HepG2 (cell line): Measurements from ENCODE around the gene FAM3C. TPM values are rescaled to one million over a fixed set of nuclear protein-coding genes. Genes with fewer than 3 reads are reported as not detected.

Source experiments
- ATAC-seq: fragments of 200-7000 bp; cut with Tn5 transposase; 3 replicates; pipeline ENCODE4 v1.9.1; 2020; ENCODE audit warnings: mild to moderate bottlenecking, moderate library complexity
- BruUV-seq: library from RNA; stranded (reverse); fragments of 400-500 nt; replicated peaks from 2 replicates; lab custom pipeline; 2021; lab: Mats Ljungman, UMichigan
- CTCF ChIA-PET: fragments of 300-600 bp; formaldehyde crosslinking; extraction: SDS; loops from one replicate; lab custom pipeline; 2021; ENCODE audit warnings: low total read pairs, inconsistent platforms, low intra/inter-chr PET ratio; lab: Yijun Ruan, JAX
- POLR2A ChIA-PET: fragments of 350-600 bp; sonication (Branson Sonifier 250); formaldehyde crosslinking; loops from one replicate; lab custom pipeline; 2020; ENCODE audit warnings: antibody characterized with exemption, inconsistent platforms; lab: Yijun Ruan, JAX
- DNase-seq: peaks from one replicate; pipeline ENCODE4 v3.0.0-alpha.2; 2015; ENCODE audit warnings: low spot score
- FAIRE-seq: peaks from 3 replicates; lab custom pipeline; 2011; peaks lifted over from hg19 to GRCh38; lab: Jason Lieb, UNC
- H2AFZ ChIP-seq: one replicate; pipeline ENCODE4 v1.6.1; 2011; ENCODE audit warnings: low read length, inconsistent platforms
- H3K27ac ChIP-seq: fragments of 300-600 bp; 3 replicates; pipeline ENCODE4 v1.8.0; 2011; ENCODE audit warnings: mixed run types, mild to moderate bottlenecking, mixed read lengths, low read length, inconsistent platforms; ENCODE audit not compliant: insufficient read depth; ENCODE audit errors: extremely low read length
- H3K27me3 ChIP-seq, 2 experiments: fragments of 200-600 bp in 1 of 2; 2 replicates in 1 of 2; 3 replicates in 1 of 2; pipeline versions ENCODE4 v1.6.0 to v1.8.0; 2011; ENCODE audit warnings: low read length in 2 of 2, mild to moderate bottlenecking in 2 of 2, moderate library complexity in 2 of 2, inconsistent platforms in 1 of 2; ENCODE audit not compliant: insufficient read depth in 2 of 2, control insufficient read depth in 1 of 2
- H3K36me3 ChIP-seq, 2 experiments: fragments of 200-600 bp in 1 of 2; replicated peaks in 1 of 2; 2 replicates in 1 of 2; 3 replicates in 1 of 2; pipeline versions ENCODE4 v1.5.1 to v1.8.0; 2011; ENCODE audit warnings: low read length in 2 of 2, inconsistent platforms in 1 of 2; ENCODE audit not compliant: insufficient read depth in 2 of 2, control insufficient read depth in 1 of 2
- H3K4me1 ChIP-seq: 2 replicates; pipeline ENCODE4 v1.5.1; 2012; ENCODE audit warnings: low read length, inconsistent platforms; ENCODE audit not compliant: insufficient read depth
- H3K4me2 ChIP-seq: 2 replicates; pipeline ENCODE4 v1.6.0; 2011; ENCODE audit warnings: low read depth, low read length, inconsistent platforms
- H3K4me3 ChIP-seq, 3 experiments: fragments of 200-600 bp in 1 of 3; sonication (generic), shearing (Covaris generic) in 1 of 3; replicated peaks in 1 of 3; 2 replicates each; pipeline ENCODE4 v1.5.1; 2011 to 2016; ENCODE audit warnings: low read length in 3 of 3, inconsistent platforms in 2 of 3, low read depth in 2 of 3, mild to moderate bottlenecking in 2 of 3, control low read depth in 1 of 3, mixed read lengths in 1 of 3; ENCODE audit not compliant: insufficient read depth in 1 of 3
- H3K79me2 ChIP-seq: one replicate; pipeline ENCODE4 v1.6.1; 2011; ENCODE audit warnings: low read length, inconsistent platforms; ENCODE audit not compliant: insufficient read depth
- H3K9ac ChIP-seq: 2 replicates; pipeline ENCODE4 v1.6.0; 2011; ENCODE audit warnings: mild to moderate bottlenecking, low read depth, low read length, inconsistent platforms; ENCODE audit not compliant: insufficient read depth
- H3K9me3 ChIP-seq: 2 replicates; pipeline ENCODE4 v1.5.1; 2012; ENCODE audit warnings: mild to moderate bottlenecking, low read length
- H4K20me1 ChIP-seq: 2 replicates; pipeline ENCODE4 v1.6.0; 2011; ENCODE audit warnings: inconsistent platforms, mild to moderate bottlenecking, low read length, moderate library complexity; ENCODE audit not compliant: insufficient read depth
- CBX2 ChIP-seq, 2 experiments: fragments of 200-600 bp in 1 of 2; sonication (generic); formaldehyde crosslinking in 1 of 2; IDR thresholded peaks; 2 replicates each; pipeline versions ENCODE4 v1.7.0 to v1.8.1; 2018 to 2022; ENCODE audit warnings: low read depth in 2 of 2, low read length in 1 of 2, mild to moderate bottlenecking in 1 of 2, missing genetic modification reagents in 1 of 2
- FOXP4 ChIP-seq: sonication (generic); formaldehyde crosslinking; IDR thresholded peaks from 2 replicates; pipeline ENCODE4 v1.4.0; 2020; ENCODE audit warnings: missing genetic modification reagents
- GFI1 ChIP-seq: sonication (generic); formaldehyde crosslinking; IDR thresholded peaks from 2 replicates; pipeline ENCODE4 v1.5.0; 2020; ENCODE audit warnings: missing genetic modification reagents, mild to moderate bottlenecking, borderline replicate concordance
- JUND ChIP-seq: sonication (generic); formaldehyde crosslinking; IDR thresholded peaks from 2 replicates; pipeline ENCODE4 v1.8.0; 2022; ENCODE audit warnings: mild to moderate bottlenecking, missing genetic modification reagents
- MEF2D ChIP-seq: sonication (generic); formaldehyde crosslinking; IDR thresholded peaks from 2 replicates; pipeline ENCODE4 v1.5.1; 2020; ENCODE audit warnings: mild to moderate bottlenecking, missing genetic modification reagents
- PAX8 ChIP-seq: sonication (generic); formaldehyde crosslinking; IDR thresholded peaks from 2 replicates; pipeline ENCODE4 v1.8.0; 2022; ENCODE audit warnings: mild to moderate bottlenecking, missing genetic modification reagents, borderline replicate concordance
- SRY ChIP-seq: sonication (generic); formaldehyde crosslinking; IDR thresholded peaks from 2 replicates; pipeline ENCODE4 v1.8.0; 2022; ENCODE audit warnings: mild to moderate bottlenecking, missing genetic modification reagents
- ZBTB7A ChIP-seq: sonication (generic); formaldehyde crosslinking; IDR thresholded peaks from 2 replicates; pipeline ENCODE4 v1.8.0; 2022; ENCODE audit warnings: mild to moderate bottlenecking, missing genetic modification reagents
- ZNF367 ChIP-seq: sonication (generic); formaldehyde crosslinking; IDR thresholded peaks from 2 replicates; pipeline ENCODE4 v1.4.0; 2020; ENCODE audit warnings: missing genetic modification reagents, borderline replicate concordance
- WGBS: methylation state at CpG from one replicate; pipeline ENCODE4 v1.1.6; 2017; ENCODE audit warnings: low lambda C conversion rate; 5-methylcytosine and 5-hydroxymethylcytosine counted together
- in situ Hi-C: cut with HindIII; loops from 2 replicates; pipeline ENCODE4 v1.10.0; 2017; ENCODE audit warnings: low pct_unique_long_range_greater_than_20kb; ENCODE audit not compliant: extremely low pct_ligation_motif_present
- intact Hi-C: fragments of 100-400 bp; cut with micrococcal nuclease; formaldehyde crosslinking; loops from one replicate; pipeline ENCODE4 v1.10.0; 2022; ENCODE audit not compliant: unreplicated experiment
- polyA plus RNA-seq, 8 experiments: library from polyadenylated mRNA; depleted of rRNA in 3 of 8; stranded (reverse) in 7 of 8; unstranded in 1 of 8; fragments of >200 nt; fragmentation: Illumina TruSeq in 4 of 8; extraction: Trizol in 4 of 8; gene quantifications; 2 replicates each; pipeline versions ENCODE4 v1.2.1 to v1.2.3, GENCODE V29; 2011 to 2016; ENCODE audit warnings: low read depth in 4 of 8, missing spikeins in 1 of 8, mixed read lengths in 1 of 8; ENCODE audit not compliant: insufficient read depth in 1 of 8
- total RNA-seq, 5 experiments: library from RNA; depleted of rRNA; stranded (reverse); fragments of >200 nt; fragmentation: Illumina TruSeq; extraction: Trizol; gene quantifications; 2 replicates each; pipeline ENCODE4 v1.2.3, GENCODE V29; 2016; ENCODE audit warnings: low read depth in 1 of 5

FAM3C gene
- total and polyA plus RNA-seq, 2 of the 13 experiments (the other 11 are each of a cell fraction or from before 2014, with no cell fraction given): 14.6 to 16.0 TPM

- no peak for TF ChIP-seq SRY (CRISPR knock-in tag)
- no peak for TF ChIP-seq GFI1
- no peak for TF ChIP-seq PAX8
- TF ChIP-seq JUND (CRISPR knock-in tag): no peak
- no peak for TF ChIP-seq MEF2D (CRISPR knock-in tag)
- TF ChIP-seq ZNF367: no peak
- TF ChIP-seq, all 625 proteins: peak for 0
Measured at GRCh38 chr7:121334875-121335648, 61.0 kb downstream of the FAM3C start (continued).

GRCh38 chr7:121334376-121334775 lies 61.7 kb downstream of the FAM3C start:
- Histone ChIP-seq H2AFZ (no peak overlapping the region), H3K36me3 (no peaks in the 10 kb centered on the region), H3K27me3 (peaks cover 2 to 42% of the 10 kb centered on the region in 2 experiments; a peak in 3 of 5 replicates), H3K4me1 (peaks cover 4% of the 10 kb centered on the region; the same call in 1 of the 2 replicates), H3K9me3 (no peaks in the 10 kb centered on the region), H3K79me2 (no peaks in the 10 kb centered on the region), H4K20me1 (no peaks in the 10 kb centered on the region), H3K4me2 (no peak overlapping the region), H3K9ac (no peak overlapping the region), H3K4me3 (no peak overlapping the region), H3K27ac (no peak overlapping the region)
- in situ Hi-C loops: no loop called here
- FAIRE-seq (no peak), DNase-seq (no peak), ATAC-seq (no peak)
- 0 out of 2 replicates have a peak, but pooled peaks have one; percentile 2 for TF ChIP-seq CBX2 (IDR thresholded peaks at IDR 0.05; ENCODE audit: low read depth, low read length)
- no peak for TF ChIP-seq CBX2 (CRISPR knock-in tag; IDR thresholded peaks at IDR 0.05; ENCODE audit: low read depth)
- TF ChIP-seq FOXP4: no peak
- TF ChIP-seq ZBTB7A: no peak
- no TSS peak for BruUV-seq
- 49% methylated on average over 4 of the region's 4 CpGs for WGBS
- intact Hi-C loops: no loop called here
- ChIA-PET POLR2A (no interaction called here), CTCF (no interaction called here)
